H54 (cell line): ENCODE measurements around the gene HIPK2.
"Not testable (repeated sequence)": the region's sequence is repeated elsewhere in the genome, so short reads cannot be mapped to it uniquely, and the experiment has no call there.

Source experiments
- DNase-seq: peaks from one replicate; pipeline ENCODE4 v3.0.0; 2011; ENCODE audit warnings: low spot score, mixed read lengths; ENCODE audit not compliant: insufficient read length
- FAIRE-seq: peaks from 3 replicates; lab custom pipeline; 2011; peaks lifted over from hg19 to GRCh38; lab: Jason Lieb, UNC
- POLR2A ChIP-seq: IDR thresholded peaks from 2 replicates; pipeline ENCODE4 v1.6.1; 2011; ENCODE audit warnings: low read depth, mild to moderate bottlenecking, low read length

The HIPK2 gene

DNA sequence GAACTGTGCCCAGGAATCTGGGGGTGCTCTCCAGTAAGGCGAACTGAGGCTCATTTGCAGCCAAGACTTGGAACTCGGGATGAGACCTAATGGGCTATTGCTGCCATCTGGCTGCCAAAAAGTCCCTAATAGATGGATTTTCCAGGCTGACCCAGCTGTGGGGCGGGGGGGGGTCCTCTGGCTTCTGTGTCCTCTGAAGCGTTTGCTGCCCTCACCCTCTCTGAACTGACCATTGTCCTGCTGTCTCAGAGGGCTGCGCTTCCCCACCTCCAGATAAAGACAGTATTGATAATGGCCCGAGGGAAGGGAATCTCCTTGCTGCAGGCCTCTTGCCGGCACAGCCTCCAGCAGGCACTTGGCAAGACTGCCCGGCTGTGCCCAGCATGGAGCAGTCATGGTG is 207.7 kb downstream of the HIPK2 start:
- no peak for TF ChIP-seq POLR2A
- no peak for DNase-seq
- FAIRE-seq = no peak

DNA sequence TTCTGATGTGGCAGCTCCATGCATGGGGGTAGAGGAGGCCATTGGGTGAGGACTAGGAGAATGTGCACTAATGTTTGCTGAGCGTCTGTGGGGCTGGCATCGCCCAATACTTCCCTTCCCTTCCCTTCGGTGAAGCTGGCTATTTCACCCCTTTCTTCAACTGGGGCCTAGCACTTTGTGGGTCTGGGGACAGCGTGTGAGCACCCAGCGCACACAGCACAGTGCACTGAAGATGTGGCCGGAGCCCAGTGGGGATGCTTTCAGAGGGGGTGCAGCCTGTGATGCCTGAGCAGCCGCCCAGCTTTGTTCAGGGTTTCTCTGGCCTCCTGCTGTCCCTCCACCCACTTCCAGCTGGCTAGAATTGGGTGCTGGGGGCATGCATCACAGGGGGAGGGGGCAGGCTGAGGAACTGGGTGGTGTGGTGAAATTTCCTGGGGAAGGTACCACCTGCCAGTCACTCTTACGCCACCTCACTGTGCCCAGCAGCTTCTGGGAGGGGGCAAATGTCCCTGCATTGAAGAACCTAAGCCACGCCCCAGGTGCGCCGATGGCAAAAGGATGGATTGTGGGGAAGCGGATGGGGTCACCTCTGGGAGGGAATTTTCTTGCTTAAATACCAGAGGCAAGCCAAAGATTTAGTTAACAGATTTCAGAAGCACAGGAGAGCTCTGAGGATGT is 208.8 kb downstream of the HIPK2 start:
- no peak for DNase-seq

DNA sequence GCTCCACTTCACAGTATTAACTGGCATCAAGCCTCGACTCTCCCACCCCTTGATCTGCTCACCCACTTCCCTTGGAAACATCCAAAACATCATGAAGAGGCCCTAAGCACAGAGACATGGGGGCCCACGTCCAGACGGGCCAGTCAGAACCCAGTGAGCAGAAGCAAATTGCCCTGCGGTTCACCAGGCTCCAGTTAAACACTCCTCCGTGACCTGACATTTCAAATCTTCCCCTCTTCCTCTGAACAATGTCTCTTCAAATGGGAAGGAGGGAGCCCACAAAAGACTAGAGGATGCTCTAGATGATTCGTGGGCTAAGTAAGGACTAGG is 209.5 kb downstream of the HIPK2 start:
- no peak for TF ChIP-seq POLR2A
- DNase-seq (no peak), FAIRE-seq (no peak)

More for the DNA sequence above, 208.8 kb downstream of the HIPK2 start:
- FAIRE-seq = no peak
- no peak for TF ChIP-seq POLR2A

DNA sequence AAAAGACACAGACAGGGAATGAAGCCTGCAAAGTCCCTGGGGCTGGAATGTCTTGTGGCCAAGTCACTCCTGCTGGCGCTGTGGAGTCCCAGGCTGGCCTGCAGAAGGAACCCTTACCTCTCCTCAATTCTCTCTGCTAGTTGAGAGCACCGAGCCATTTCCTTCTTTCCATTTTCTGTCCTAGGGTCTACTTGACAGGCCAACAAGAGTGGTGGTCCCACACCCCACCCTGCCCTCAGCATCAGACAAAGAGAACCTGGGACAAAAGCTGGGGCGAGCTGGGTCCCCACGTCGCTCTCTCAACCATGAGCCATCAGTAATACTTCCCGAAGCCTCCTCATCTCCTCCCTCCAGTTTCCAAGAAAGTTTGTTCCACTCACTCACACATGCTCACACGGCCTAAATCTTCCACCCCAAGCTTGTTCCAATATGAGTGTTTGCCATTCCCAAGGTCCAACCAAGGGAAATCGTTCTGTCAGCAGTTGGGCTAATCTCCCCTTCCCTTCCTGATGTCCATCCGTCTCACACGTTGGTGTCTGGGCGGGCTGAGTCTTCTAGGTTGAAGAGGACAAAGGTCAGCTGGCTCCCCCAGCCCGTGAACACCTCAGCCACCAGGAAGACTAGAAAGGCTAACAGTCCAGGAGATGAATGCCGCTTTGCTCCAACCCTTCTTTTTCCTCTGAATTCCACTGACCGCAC is 210.0 kb downstream of the HIPK2 start:
- FAIRE-seq (no peak), DNase-seq (no peak)
- TF ChIP-seq POLR2A = no peak

DNA sequence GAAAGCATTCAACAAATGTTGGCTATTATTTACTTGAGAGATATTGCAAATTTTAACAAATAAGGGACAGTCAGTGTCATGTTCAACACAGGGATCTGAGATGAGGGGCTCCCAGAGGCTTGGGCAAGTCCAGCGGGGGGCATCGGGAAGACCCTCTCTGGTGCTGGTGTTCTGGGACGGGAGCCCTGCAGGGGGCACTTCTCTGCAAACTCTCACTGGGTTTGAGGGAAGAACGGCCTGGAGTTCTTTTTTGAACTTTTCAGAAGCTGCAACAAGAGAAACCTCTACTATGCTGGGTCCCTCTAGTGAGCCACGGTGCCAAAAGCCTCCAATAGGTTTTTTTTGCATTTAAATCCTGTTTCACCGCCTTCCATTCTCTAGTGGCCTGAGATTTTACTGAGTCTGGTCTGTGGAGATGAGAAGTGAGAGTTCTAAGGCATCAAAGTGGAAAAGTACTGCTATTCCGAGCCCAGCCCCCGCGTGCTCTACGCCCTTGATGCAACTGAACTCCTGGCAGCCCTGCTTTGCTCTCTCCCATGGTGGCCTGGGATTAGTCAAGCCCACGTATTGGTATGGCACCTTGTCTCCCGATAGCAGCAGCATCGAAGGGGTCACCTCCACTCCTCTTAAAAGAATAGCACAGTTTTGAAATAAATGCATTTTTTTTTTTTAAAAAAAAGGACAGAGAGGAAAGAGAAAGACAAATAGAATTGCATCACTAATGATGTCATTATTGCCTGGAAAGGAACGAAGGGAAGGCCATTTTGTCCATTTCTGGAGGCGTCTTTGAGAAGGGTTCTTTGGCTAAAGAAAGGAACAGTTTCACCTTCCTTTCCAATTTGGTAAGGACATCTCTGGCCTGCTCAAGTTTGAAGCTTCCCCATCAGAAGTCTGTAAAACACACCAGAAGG is 210.8 kb downstream of the HIPK2 start:
- DNase-seq = no peak
- no peak for TF ChIP-seq POLR2A
- FAIRE-seq = no peak

DNA sequence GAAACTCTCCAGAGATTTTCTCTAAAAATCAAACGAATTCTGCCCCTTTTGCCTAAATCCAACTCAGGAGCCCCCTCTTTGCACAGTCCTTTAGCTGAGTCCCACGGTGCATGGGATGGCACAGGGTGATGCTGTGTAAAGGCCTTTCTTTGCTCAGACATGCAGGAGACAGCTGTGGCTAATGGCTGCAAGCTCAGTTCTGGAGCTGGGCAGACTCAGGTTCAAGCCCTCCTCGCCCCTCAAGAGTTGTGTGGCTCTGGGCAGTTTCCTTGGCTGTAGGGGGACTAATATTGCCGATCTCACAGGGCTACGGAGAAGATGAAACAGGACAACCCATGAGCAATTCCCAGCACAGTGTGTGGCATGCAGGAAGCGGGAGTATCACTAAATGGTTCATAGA is 211.7 kb downstream of the HIPK2 start:
- no peak for TF ChIP-seq POLR2A
- DNase-seq (no peak), FAIRE-seq (no peak)

DNA sequence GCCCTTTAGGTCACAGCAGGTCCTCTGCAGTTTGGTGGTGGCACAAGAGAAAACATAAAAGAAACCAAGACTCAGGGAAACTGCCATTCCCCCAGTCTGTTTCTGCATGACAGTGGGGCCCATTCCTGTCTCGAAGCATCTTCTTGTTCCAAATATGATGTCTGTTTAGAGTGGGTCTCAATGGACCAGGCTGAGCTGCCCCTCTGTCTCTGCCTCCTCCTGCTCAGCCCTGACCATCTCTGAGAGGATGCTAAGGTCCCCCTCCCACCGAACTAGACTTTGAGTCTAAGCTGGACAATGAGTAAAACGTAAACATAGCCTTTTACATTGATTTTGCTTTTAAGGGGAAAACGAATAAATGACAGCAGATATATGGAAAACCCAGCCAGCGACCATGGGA is 213.9 kb downstream of the HIPK2 start:
- FAIRE-seq = no peak
- TF ChIP-seq POLR2A = no peak
- no peak for DNase-seq

DNA sequence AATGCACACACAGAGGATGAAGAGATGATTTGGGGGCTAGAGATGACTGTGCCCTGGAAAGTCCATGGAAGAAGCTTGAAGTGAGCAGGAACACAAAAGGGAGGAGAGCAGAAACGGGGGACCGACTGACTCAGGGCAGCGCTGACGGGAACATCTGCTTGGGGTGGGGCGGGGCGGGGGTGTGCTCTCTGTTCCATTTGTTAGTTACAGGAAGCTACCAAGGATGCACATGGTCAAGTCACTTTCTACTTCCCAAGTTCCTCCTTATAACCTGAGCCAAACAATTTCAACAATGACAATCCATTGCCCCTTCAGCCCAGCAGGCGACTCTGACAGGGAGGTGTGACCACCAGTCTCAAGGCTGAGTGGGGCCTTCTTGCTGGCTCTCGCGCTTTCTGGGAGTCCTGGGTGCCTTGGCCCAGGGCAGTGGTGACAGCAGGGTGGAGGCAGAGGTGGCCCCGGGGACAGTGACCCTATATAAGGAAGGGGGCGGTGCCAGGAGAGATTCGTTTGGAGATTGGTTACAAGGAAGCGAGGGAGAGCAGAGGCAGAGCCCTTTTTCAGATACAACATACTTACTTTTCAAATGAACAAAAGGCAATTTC is 214.7 kb downstream of the HIPK2 start:
- FAIRE-seq (no peak), DNase-seq (no peak)
- TF ChIP-seq POLR2A = no peak

DNA sequence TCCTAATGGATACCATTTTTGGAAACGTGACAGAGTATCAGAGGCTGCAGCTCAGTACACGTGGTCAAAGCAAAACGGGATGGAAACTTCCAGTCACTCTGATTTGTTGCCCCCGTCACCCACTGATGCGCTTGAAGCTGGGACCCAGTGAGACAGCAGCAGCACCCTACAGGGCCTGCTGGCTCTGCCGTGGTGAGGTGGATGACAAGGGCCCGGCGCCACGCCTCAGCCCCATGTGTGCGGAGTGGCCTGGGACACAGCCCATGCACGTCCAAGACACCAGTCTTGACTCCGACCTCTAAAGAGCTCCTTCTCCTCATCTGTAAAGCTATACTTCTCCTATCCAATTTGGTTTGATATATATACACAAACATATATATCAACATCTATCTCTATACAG is 215.3 kb downstream of the HIPK2 start:
- TF ChIP-seq POLR2A = no peak
- no peak for FAIRE-seq

DNA sequence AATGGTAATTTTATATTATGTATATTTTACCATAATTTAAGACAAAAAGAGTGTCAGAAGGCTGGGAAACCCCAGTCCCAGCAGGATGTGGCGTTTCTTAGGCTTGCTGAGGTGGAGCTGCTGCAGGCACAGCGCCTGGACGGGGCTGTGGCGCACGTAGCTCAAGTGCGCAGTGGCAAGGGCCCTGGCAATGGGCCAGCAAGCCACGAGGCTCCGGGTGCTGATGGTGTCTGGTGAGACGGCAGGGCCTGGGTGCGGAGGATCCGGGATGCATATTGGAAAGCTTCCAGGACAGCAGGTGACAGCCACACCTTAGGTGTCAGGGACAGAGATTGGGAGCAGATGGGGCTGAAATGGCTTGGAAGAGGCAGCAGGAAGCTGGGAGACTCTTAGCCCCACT is 217.1 kb downstream of the HIPK2 start:
- DNase-seq = no peak

More for the DNA sequence above, 215.3 kb downstream of the HIPK2 start:
- no peak for DNase-seq

DNA sequence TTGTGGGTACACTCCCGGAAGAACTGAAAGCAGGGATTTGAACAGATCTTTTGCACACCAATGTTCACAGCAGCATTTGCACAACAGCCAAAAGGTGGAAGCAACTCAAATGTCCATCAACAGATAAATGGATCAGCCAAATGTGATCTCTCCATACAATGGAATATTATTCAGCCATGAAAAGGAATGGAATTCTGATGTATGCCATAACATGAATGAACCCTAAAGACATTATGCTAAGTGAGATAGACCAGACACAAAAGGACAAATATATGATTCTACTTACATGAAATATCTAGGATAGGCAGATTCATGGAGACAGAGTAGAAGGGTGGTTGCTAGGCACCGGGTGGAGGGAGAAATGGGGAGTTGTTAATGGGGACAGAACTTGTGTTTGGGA is 217.6 kb downstream of the HIPK2 start:
- FAIRE-seq = no peak

More for the DNA sequence above, 217.1 kb downstream of the HIPK2 start:
- TF ChIP-seq POLR2A = no peak
- FAIRE-seq = no peak

DNA sequence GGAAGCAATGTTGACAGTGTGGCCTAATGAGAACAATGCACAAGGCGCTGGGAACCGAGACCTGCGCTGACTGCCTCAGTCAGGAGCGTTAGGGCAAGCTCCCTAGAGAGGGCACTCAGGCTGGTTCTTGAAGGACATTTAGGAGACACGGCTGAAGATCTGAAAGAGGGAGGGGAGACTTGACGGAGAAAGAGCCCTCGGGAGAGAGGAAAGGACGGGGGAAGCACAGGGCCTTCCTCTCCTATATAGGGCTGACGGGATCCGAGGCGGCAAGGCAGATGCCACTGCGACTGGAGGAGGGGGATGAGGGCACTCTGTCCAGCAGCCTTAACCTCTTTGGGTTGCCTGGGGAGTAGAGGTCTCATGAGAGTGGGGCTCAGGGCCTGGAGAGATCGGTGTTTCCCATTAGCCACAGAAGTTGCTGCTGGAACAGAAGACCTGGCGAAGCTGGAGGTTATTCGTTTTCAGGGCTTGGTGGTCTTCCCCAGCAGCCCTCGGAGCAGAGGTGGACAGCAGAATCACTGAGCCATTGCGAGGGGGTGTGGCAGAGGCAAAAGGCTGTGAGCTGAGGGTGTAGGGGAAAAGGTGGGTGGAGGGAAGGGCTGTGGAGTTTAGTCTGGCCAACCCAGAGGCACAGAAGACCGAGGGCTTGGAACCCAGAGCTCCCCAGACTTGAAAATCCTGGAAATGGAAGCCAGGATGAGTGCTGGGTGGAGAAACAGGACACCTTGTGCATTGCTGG is 218.3 kb downstream of the HIPK2 start:
- FAIRE-seq = no peak
- TF ChIP-seq POLR2A = no peak
- no peak for DNase-seq

More for the DNA sequence above, 217.6 kb downstream of the HIPK2 start:
- TF ChIP-seq POLR2A = no peak
- no peak for DNase-seq

DNA sequence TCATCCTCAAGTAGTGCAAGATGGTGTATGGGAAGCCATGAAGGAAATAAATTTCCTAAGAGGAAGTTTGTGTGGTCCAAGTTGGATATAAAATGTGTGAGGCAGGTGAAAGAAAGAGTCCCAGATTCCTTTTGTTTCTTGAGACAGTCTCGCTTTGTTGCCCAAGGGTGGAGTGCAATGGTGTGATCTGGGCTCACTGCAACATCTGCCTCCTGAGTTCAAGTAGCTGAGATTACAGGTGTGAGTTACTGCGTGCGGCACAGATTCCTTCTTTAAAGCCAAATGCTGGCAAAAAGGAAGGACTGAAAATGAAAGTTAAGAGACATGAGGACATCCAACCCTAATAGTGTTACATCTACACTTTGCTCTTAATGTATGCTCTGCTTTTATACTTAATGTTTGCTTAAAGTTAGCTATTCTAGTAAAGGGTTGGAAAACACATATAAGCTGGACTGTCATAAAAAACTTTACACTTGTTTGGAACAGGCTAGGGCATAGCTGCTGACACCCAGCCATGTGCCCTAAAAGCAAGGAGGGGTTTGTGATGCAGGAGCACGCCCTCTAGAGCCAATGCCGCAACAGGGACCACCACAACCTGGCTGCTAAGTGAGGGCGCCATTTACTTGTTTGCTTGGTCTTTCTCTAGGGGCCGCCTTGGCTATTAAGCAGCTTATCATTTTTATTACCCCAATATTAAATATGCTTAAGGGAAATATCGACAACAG is 219.8 kb downstream of the HIPK2 start:
- FAIRE-seq = no peak
- no peak for DNase-seq
- TF ChIP-seq POLR2A = no peak

DNA sequence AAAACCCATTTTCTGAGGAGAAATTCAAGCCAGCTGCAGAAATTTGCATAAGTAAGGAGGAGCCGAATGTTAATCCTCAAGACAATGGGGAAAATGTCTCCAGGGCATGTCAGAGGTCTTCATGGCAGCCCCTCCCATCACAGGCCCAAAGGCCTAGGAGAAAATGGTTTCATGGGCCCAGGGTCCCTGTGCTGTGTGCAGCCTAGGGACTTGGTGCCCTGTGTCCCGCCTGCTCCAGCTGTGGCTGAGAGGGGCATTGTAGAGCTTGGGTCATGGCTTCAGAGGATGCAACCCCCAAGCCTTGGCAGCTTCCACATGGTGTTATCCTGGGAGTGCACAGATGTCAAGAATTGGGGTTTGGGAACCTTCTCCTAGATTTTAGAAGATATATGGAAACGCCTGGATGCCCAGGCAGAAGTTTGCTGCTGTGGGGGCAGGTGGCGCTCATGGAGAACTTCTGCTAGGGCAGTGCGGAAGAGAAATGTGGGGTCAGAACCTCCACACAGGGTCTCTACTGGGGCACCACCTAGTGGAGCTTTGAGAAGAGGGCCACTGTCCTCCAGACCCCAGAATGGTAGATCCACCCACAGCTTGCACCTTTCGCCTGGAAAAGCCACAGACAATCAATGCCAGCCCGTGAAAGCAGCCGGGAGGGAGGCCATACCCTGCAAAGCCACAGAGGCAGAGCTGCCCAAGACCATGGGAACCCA is 223.7 kb downstream of the HIPK2 start:
- FAIRE-seq, DNase-seq: not testable (repeated sequence)
